Measurements from ENCODE around the gene MMS22L.

MMS22L gene

DNA sequence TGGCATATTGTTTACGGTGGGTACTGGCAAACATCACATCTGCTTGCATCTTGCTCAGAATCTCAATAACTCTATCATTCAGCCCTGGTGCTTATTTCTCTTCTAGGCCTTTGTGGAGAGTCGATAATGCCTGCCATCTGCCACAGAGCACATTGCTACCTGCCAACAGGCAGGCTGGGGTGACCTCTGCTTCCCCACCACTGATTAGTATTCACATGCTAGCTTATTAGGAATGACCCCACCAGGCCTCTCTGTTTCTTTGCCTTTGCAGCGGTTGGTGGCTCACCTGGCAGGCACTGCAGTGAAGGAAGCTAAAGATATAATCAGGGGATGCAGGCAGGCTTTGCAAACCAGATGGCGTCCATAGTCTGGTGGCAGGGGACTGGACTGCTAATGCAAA, 154.5 kb downstream of the MMS22L start:
- no peaks in the 10 kb centered on the region for H3K79me2 ChIP-seq (ENCODE audit: insufficient read depth, low read length)
- H3K9me2 ChIP-seq (replicated peaks; ENCODE audit: insufficient read depth, low read length): no peaks in the 10 kb centered on the region
- H4K20me1 ChIP-seq (ENCODE audit: low read depth, low read length): no peaks in the 10 kb centered on the region
- no peak overlapping the region for H3K4me3 ChIP-seq (ENCODE audit: insufficient read depth, low read length, poor library complexity, severe bottlenecking)
- H3K9ac ChIP-seq (ENCODE audit: low read length): no peak overlapping the region
- no peaks in the 10 kb centered on the region for H3K36me3 ChIP-seq (ENCODE audit: low read length)
- no peaks in the 10 kb centered on the region for H3F3A ChIP-seq (ENCODE audit: insufficient read depth)
- no peaks in the 10 kb centered on the region for H3K9me3 ChIP-seq (ENCODE audit: insufficient read depth, low read length)
- no peak overlapping the region for H3K4me2 ChIP-seq (ENCODE audit: low read depth, low read length, poor library complexity, severe bottlenecking)
- no peak overlapping the region for H2AFZ ChIP-seq (ENCODE audit: low read depth, low read length, severe bottlenecking)
- H3K27me3 ChIP-seq (ENCODE audit: low read length): no peaks in the 10 kb centered on the region
- TF ChIP-seq EZH2phosphoT487 (conservative IDR thresholded peaks at IDR 0.05; ENCODE audit: low read length): no peak
- TF ChIP-seq, protein P1, sequence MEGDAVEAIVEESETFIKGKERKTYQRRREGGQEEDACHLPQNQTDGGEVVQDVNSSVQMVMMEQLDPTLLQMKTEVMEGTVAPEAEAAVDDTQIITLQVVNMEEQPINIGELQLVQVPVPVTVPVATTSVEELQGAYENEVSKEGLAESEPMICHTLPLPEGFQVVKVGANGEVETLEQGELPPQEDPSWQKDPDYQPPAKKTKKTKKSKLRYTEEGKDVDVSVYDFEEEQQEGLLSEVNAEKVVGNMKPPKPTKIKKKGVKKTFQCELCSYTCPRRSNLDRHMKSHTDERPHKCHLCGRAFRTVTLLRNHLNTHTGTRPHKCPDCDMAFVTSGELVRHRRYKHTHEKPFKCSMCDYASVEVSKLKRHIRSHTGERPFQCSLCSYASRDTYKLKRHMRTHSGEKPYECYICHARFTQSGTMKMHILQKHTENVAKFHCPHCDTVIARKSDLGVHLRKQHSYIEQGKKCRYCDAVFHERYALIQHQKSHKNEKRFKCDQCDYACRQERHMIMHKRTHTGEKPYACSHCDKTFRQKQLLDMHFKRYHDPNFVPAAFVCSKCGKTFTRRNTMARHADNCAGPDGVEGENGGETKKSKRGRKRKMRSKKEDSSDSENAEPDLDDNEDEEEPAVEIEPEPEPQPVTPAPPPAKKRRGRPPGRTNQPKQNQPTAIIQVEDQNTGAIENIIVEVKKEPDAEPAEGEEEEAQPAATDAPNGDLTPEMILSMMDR (IDR thresholded peaks at IDR 0.05; ENCODE audit: insufficient read depth, low read length, poor library complexity, severe bottlenecking): no peak
- no peak overlapping the region for H3K27ac ChIP-seq (ENCODE audit: low read depth, low read length)

DNA sequence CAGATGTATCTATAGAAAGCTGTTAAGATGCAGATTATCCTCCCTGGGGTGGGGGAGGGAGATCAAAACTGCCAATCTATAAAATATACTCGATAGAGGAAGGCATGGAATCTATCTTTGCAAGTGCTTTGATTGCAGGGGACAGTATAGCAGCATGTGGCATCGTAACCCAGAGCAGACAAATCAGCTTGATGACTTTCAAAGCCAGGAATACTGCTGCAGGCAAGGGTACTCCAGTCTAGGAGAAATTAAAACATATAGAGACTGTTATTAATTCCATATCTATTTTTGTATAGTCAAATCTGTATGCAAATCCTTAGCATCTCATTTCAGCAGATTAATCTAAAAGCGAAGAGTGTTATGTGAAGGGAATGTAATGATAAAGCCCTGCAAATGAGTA, 159.4 kb downstream of the MMS22L start:
- TF ChIP-seq EZH2phosphoT487 (conservative IDR thresholded peaks at IDR 0.05; ENCODE audit: low read length): no peak
- TF ChIP-seq, protein P1 (IDR thresholded peaks at IDR 0.05; ENCODE audit: insufficient read depth, low read length, poor library complexity, severe bottlenecking): no peak
- no peak overlapping the region for H3K9ac ChIP-seq (ENCODE audit: low read length)
- H3K36me3 ChIP-seq (ENCODE audit: low read length): no peaks in the 10 kb centered on the region

DNA sequence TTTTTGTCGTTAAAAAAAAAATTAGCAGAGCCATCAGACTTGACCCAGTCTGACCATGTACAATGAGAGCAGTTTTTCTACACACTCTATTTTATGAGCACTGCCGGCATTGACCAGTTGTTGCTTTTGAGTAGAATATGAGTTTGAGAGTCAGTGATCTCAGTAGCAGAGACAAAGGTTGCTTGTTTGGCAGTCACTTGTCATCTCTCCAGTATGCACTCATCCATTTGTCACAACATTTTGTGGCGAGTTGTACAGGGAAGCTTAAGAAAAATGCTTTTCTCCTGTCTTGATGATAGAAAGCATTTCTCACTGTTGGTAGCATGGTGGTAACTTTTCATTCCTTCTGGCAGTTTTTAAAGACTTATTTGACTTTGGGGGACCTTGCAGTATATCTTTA, 159.9 kb downstream of the MMS22L start:
- H4K20me1 ChIP-seq (ENCODE audit: low read depth, low read length): no peaks in the 10 kb centered on the region
- H3K79me2 ChIP-seq (ENCODE audit: insufficient read depth, low read length): no peaks in the 10 kb centered on the region
- H3K27me3 ChIP-seq (ENCODE audit: low read length): no peaks in the 10 kb centered on the region
- H3F3A ChIP-seq (ENCODE audit: insufficient read depth): no peaks in the 10 kb centered on the region
- H3K9me3 ChIP-seq (ENCODE audit: insufficient read depth, low read length): no peaks in the 10 kb centered on the region
- H3K27ac ChIP-seq (ENCODE audit: low read depth, low read length): no peak overlapping the region
- H3K9ac ChIP-seq (ENCODE audit: low read length): no peak overlapping the region
- H3K9me2 ChIP-seq (replicated peaks; ENCODE audit: insufficient read depth, low read length): no peaks in the 10 kb centered on the region
- TF ChIP-seq EZH2phosphoT487 (conservative IDR thresholded peaks at IDR 0.05; ENCODE audit: low read length): no peak
- TF ChIP-seq, protein P1 (IDR thresholded peaks at IDR 0.05; ENCODE audit: insufficient read depth, low read length, poor library complexity, severe bottlenecking): no peak
- H3K4me2 ChIP-seq (ENCODE audit: low read depth, low read length, poor library complexity, severe bottlenecking): no peak overlapping the region
- no peak overlapping the region for H3K4me3 ChIP-seq (ENCODE audit: insufficient read depth, low read length, poor library complexity, severe bottlenecking)
- no peaks in the 10 kb centered on the region for H3K36me3 ChIP-seq (ENCODE audit: low read length)
- no peak overlapping the region for H2AFZ ChIP-seq (ENCODE audit: low read depth, low read length, severe bottlenecking)

More for the DNA sequence above, 159.4 kb downstream of the MMS22L start:
- no peaks in the 10 kb centered on the region for H3K9me2 ChIP-seq (replicated peaks; ENCODE audit: insufficient read depth, low read length)
- no peaks in the 10 kb centered on the region for H3K9me3 ChIP-seq (ENCODE audit: insufficient read depth, low read length)
- no peaks in the 10 kb centered on the region for H3F3A ChIP-seq (ENCODE audit: insufficient read depth)
- H3K4me2 ChIP-seq (ENCODE audit: low read depth, low read length, poor library complexity, severe bottlenecking): no peak overlapping the region
- H3K27ac ChIP-seq (ENCODE audit: low read depth, low read length): no peak overlapping the region
- H3K4me3 ChIP-seq (ENCODE audit: insufficient read depth, low read length, poor library complexity, severe bottlenecking): no peak overlapping the region
- H2AFZ ChIP-seq (ENCODE audit: low read depth, low read length, severe bottlenecking): no peak overlapping the region
- no peaks in the 10 kb centered on the region for H3K27me3 ChIP-seq (ENCODE audit: low read length)
- no peaks in the 10 kb centered on the region for H3K79me2 ChIP-seq (ENCODE audit: insufficient read depth, low read length)
- no peaks in the 10 kb centered on the region for H4K20me1 ChIP-seq (ENCODE audit: low read depth, low read length)

Measured in SU-DHL-6 (cell line).